ENCODE data around the gene ARL3.

Gene ARL3

GRCh38 chr10:102712843-102713538 is 1.2 kb downstream of the ARL3 start:
- TF ChIP-seq, protein P1, sequence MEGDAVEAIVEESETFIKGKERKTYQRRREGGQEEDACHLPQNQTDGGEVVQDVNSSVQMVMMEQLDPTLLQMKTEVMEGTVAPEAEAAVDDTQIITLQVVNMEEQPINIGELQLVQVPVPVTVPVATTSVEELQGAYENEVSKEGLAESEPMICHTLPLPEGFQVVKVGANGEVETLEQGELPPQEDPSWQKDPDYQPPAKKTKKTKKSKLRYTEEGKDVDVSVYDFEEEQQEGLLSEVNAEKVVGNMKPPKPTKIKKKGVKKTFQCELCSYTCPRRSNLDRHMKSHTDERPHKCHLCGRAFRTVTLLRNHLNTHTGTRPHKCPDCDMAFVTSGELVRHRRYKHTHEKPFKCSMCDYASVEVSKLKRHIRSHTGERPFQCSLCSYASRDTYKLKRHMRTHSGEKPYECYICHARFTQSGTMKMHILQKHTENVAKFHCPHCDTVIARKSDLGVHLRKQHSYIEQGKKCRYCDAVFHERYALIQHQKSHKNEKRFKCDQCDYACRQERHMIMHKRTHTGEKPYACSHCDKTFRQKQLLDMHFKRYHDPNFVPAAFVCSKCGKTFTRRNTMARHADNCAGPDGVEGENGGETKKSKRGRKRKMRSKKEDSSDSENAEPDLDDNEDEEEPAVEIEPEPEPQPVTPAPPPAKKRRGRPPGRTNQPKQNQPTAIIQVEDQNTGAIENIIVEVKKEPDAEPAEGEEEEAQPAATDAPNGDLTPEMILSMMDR (conservative IDR thresholded peaks at IDR 0.05; ENCODE audit: low read depth, low read length): no peak
- Histone ChIP-seq H3K27me3 (ENCODE audit: insufficient read depth, low read depth) (no peaks in the 10 kb centered on the region), H3K4me3 (IDR thresholded peaks at IDR 0.05; ENCODE audit: insufficient read depth, low read depth, low read length) (no peak overlapping the region), H3K4me1 (ENCODE audit: low read depth, poor library complexity, severe bottlenecking) (peaks cover 31% of the 10 kb centered on the region), H3K27ac (peak overlapping the region; percentile 71), H2AFZ (ENCODE audit: low read depth) (peak overlapping the region; percentile 94), H3K4me2 (peak overlapping the region; percentile 76), H3K36me3 (ENCODE audit: insufficient read depth) (no peaks in the 10 kb centered on the region), H4K20me1 (ENCODE audit: insufficient read depth) (no peaks in the 10 kb centered on the region), H3K79me2 (ENCODE audit: insufficient read depth, low read depth) (peaks cover 27% of the 10 kb centered on the region), H3K9ac (peak overlapping the region; percentile 77)

DNA sequence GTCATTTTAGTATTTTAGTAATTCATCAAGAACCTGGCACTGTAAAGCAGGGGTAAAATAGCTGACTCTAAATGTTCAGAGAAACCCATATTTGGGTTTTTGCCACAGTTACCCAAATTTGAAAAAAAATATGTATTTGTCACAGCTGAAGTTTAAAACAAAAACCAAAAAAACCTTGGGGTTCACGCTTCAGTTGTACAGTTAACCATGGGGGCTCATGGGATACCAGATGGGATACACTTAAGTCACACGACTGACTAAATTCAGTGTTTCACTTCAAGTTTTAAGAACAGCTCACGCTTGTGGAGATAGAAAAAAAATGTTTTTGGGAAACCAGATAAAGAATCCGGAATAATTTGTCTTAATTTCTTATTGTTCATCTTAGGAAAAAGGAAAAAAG is 2.1 kb downstream of the ARL3 start:
- H3K27ac ChIP-seq: no peak overlapping the region

GRCh38 chr10:102710609-102711008 is 3.6 kb downstream of the ARL3 start:
- no peaks in the 10 kb centered on the region for H3K27me3 ChIP-seq (ENCODE audit: insufficient read depth, low read depth)
- no peak overlapping the region for H3K9ac ChIP-seq
- no peak overlapping the region for H3K27ac ChIP-seq
- H2AFZ ChIP-seq (ENCODE audit: low read depth): no peak overlapping the region
- H3K36me3 ChIP-seq (ENCODE audit: insufficient read depth): no peaks in the 10 kb centered on the region
- H3K79me2 ChIP-seq (ENCODE audit: insufficient read depth, low read depth): peaks cover 17% of the 10 kb centered on the region
- H3K4me1 ChIP-seq (ENCODE audit: low read depth, poor library complexity, severe bottlenecking): peaks cover 18% of the 10 kb centered on the region
- H3K4me2 ChIP-seq: no peak overlapping the region
- TF ChIP-seq, protein P1 (conservative IDR thresholded peaks at IDR 0.05; ENCODE audit: low read depth, low read length): no peak
- no peak overlapping the region for H3K4me3 ChIP-seq (IDR thresholded peaks at IDR 0.05; ENCODE audit: insufficient read depth, low read depth, low read length)
- no peaks in the 10 kb centered on the region for H4K20me1 ChIP-seq (ENCODE audit: insufficient read depth)

More for the DNA sequence above, 2.1 kb downstream of the ARL3 start:
- no peak overlapping the region for H3K4me3 ChIP-seq (IDR thresholded peaks at IDR 0.05; ENCODE audit: insufficient read depth, low read depth, low read length)
- H3K36me3 ChIP-seq (ENCODE audit: insufficient read depth): no peaks in the 10 kb centered on the region
- no peaks in the 10 kb centered on the region for H3K27me3 ChIP-seq (ENCODE audit: insufficient read depth, low read depth)
- H4K20me1 ChIP-seq (ENCODE audit: insufficient read depth): no peaks in the 10 kb centered on the region
- H3K4me2 ChIP-seq: peak overlapping the region; percentile 76; the same call in 1 of the 2 replicates
- TF ChIP-seq, protein P1 (conservative IDR thresholded peaks at IDR 0.05; ENCODE audit: low read depth, low read length): no peak
- H3K79me2 ChIP-seq (ENCODE audit: insufficient read depth, low read depth): peaks cover 27% of the 10 kb centered on the region
- peaks cover 25% of the 10 kb centered on the region for H3K4me1 ChIP-seq (ENCODE audit: low read depth, poor library complexity, severe bottlenecking)
- H3K9ac ChIP-seq: no peak overlapping the region
- H2AFZ ChIP-seq (ENCODE audit: low read depth): no peak overlapping the region

DNA sequence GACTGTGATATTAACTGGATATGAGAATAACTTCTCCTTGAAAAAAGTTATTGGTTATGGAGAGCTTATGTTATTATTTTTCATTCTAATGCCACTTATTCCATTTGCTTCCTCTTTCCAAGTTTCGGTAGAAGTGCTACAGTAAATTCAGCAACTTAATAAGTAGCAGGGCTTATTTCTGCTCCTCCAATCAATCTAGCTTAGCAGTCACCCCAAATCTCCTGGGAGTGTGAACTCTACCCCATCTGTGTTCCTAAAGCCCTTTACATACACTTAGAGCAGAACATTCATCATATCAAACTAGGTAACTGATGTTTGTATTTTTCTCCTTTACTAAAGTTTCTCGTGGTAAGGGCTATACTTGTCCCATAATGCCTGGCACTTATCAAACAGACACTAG is 8.7 kb downstream of the ARL3 start:
- H4K20me1 ChIP-seq (ENCODE audit: insufficient read depth): no peaks in the 10 kb centered on the region
- no peaks in the 10 kb centered on the region for H3K4me1 ChIP-seq (ENCODE audit: low read depth, poor library complexity, severe bottlenecking)
- no peak overlapping the region for H3K4me3 ChIP-seq (IDR thresholded peaks at IDR 0.05; ENCODE audit: insufficient read depth, low read depth, low read length)
- H3K9ac ChIP-seq: no peak overlapping the region
- no peak overlapping the region for H3K27ac ChIP-seq
- no peaks in the 10 kb centered on the region for H3K36me3 ChIP-seq (ENCODE audit: insufficient read depth)
- TF ChIP-seq, protein P1 (conservative IDR thresholded peaks at IDR 0.05; ENCODE audit: low read depth, low read length): no peak
- H3K4me2 ChIP-seq: no peak overlapping the region
- no peaks in the 10 kb centered on the region for H3K79me2 ChIP-seq (ENCODE audit: insufficient read depth, low read depth)
- H3K27me3 ChIP-seq (ENCODE audit: insufficient read depth, low read depth): no peaks in the 10 kb centered on the region
- H2AFZ ChIP-seq (ENCODE audit: low read depth): no peak overlapping the region
